Measurements from ENCODE around the gene RRBP1.

Gene RRBP1

DNA sequence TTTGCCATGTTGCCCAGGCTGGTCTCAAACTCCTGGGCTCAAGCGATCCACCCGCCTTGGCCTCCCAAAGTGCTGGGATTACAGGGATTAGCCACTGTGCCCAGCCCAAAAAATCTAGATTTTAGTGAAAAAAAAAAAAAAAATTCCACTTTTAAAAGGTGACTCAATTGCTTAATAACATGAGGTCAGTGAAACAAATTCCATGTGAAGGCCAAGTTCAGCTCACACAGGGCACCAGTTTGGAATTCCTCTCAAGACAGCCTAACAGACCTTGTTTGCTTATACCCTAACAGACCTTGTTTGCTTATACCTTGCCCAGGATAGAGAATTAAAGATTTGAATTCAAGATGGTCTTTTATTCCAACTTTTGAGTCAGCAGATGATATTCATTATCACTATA lies 5.1 kb downstream of the RRBP1 start:
- no peak for ATAC-seq (ENCODE audit: insufficient read depth, low read depth)

GRCh38 chr20:17676378-17676759 lies 5.7 kb downstream of the RRBP1 start:
- H3K9ac ChIP-seq (ENCODE audit: low read depth, low read length) = no peak overlapping the region

More for the DNA sequence above, 5.1 kb downstream of the RRBP1 start:
- DNase-seq = no peak
- Histone ChIP-seq H3K79me2 (ENCODE audit: insufficient read depth, low read length) (peaks cover 91% of the 10 kb centered on the region), H3K4me2 (ENCODE audit: insufficient read depth, low read length) (no peak overlapping the region), H2AFZ (ENCODE audit: low read depth, low read length) (no peak overlapping the region), H3K27me3 (ENCODE audit: insufficient read depth, low read length, poor library complexity) (no peaks in the 10 kb centered on the region), H4K20me1 (ENCODE audit: insufficient read depth, low read length) (peaks cover 66% of the 10 kb centered on the region), H3K36me3 (ENCODE audit: insufficient read depth, low read length) (peaks cover 11% of the 10 kb centered on the region), H3K4me3 (ENCODE audit: low read depth in 1 of 2, low read length in 2 of 2) (no peak overlapping the region), H3K4me1 (ENCODE audit: insufficient read depth, low read length) (peaks cover 27% of the 10 kb centered on the region), H3K9me3 (ENCODE audit: insufficient read depth, low read length, severe bottlenecking) (no peaks in the 10 kb centered on the region), H3K9ac (ENCODE audit: low read depth, low read length) (no peak overlapping the region), H3K27ac (ENCODE audit: low read length) (no peak overlapping the region)
- TF ChIP-seq CTCF (IDR thresholded peaks at IDR 0.05; ENCODE audit: borderline replicate concordance, extremely low read depth, low read length, poor library complexity, severe bottlenecking) (no peak), EZH2 (IDR thresholded peaks at IDR 0.05; ENCODE audit: borderline replicate concordance, low read depth, low read length, severe bottlenecking) (no peak)

DNA sequence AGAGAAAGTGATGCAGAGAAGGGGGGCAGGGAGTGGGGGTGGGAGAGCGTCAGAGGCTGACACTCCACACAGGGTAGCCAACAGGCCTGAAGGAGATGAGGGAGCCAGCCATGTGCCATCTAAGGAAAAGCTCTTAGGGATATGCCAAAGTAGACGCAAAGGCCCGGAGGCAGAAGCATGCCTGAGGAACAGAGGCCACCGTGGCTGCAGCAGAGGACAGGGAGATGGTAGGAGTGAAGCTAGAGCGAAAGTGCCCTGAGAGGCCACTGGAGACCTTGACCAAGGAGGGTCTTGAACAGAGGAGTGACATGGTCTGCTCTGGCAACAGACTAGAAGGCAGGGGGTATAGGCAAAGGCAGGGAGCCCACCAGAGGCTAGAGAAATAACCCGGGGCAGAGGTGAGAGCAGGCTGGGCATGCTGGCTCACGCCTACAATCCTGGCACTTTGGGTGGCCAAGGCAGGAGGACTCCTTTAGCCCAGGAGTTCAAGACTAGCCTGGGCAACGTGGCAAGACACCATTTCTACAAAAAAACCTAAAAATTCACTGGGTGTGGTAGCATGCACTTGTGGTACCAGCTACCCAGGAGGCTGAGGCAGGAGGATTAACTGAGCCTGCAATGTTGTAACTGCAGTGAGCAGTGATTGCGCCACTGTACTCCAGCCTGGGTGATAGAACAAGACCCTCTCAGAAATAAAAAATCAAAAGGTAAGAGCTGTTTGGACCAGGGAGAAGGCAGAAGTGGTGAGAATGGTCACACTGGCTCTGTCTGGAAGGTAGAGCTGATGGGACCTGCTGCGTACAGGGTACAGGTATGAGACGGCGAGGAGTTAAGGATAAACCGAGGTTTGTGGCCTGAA lies 6.3 kb downstream of the RRBP1 start:
- ATAC-seq (ENCODE audit: insufficient read depth, low read depth) = no peak
- H3K4me2 ChIP-seq (ENCODE audit: insufficient read depth, low read length) = no peak overlapping the region
- TF ChIP-seq EZH2 (IDR thresholded peaks at IDR 0.05; ENCODE audit: borderline replicate concordance, low read depth, low read length, severe bottlenecking) (no peak), CTCF (IDR thresholded peaks at IDR 0.05; ENCODE audit: borderline replicate concordance, extremely low read depth, low read length, poor library complexity, severe bottlenecking) (no peak)
- H3K79me2 ChIP-seq (ENCODE audit: insufficient read depth, low read length) = peaks cover 93% of the 10 kb centered on the region
- H2AFZ ChIP-seq (ENCODE audit: low read depth, low read length) = no peak overlapping the region
- no peaks in the 10 kb centered on the region for H3K27me3 ChIP-seq (ENCODE audit: insufficient read depth, low read length, poor library complexity)
- H3K9ac ChIP-seq (ENCODE audit: low read depth, low read length) = no peak overlapping the region
- no peak for DNase-seq
- H4K20me1 ChIP-seq (ENCODE audit: insufficient read depth, low read length) = peaks cover 73% of the 10 kb centered on the region
- peaks cover 11% of the 10 kb centered on the region for H3K36me3 ChIP-seq (ENCODE audit: insufficient read depth, low read length)
- no peaks in the 10 kb centered on the region for H3K9me3 ChIP-seq (ENCODE audit: insufficient read depth, low read length, severe bottlenecking)
- H3K27ac ChIP-seq (ENCODE audit: low read length) = no peak overlapping the region
- peaks cover 25% of the 10 kb centered on the region for H3K4me1 ChIP-seq (ENCODE audit: insufficient read depth, low read length)
- H3K4me3 ChIP-seq (ENCODE audit: low read depth in 1 of 2, low read length in 2 of 2) = no peak overlapping the region

More at GRCh38 chr20:17676378-17676759, 5.7 kb downstream of the RRBP1 start:
- ATAC-seq (ENCODE audit: insufficient read depth, low read depth) = no peak
- Histone ChIP-seq H3K79me2 (ENCODE audit: insufficient read depth, low read length) (peaks cover 94% of the 10 kb centered on the region), H3K9me3 (ENCODE audit: insufficient read depth, low read length, severe bottlenecking) (no peaks in the 10 kb centered on the region), H2AFZ (ENCODE audit: low read depth, low read length) (no peak overlapping the region), H3K27me3 (ENCODE audit: insufficient read depth, low read length, poor library complexity) (no peaks in the 10 kb centered on the region), H3K36me3 (ENCODE audit: insufficient read depth, low read length) (peaks cover 11% of the 10 kb centered on the region), H3K4me2 (ENCODE audit: insufficient read depth, low read length) (no peak overlapping the region), H3K27ac (ENCODE audit: low read length) (no peak overlapping the region), H3K4me3 (ENCODE audit: low read depth in 1 of 2, low read length in 2 of 2) (no peak overlapping the region), H4K20me1 (ENCODE audit: insufficient read depth, low read length) (peaks cover 72% of the 10 kb centered on the region), H3K4me1 (ENCODE audit: insufficient read depth, low read length) (peaks cover 27% of the 10 kb centered on the region)
- DNase-seq = no peak
- TF ChIP-seq EZH2 (IDR thresholded peaks at IDR 0.05; ENCODE audit: borderline replicate concordance, low read depth, low read length, severe bottlenecking) (no peak), CTCF (IDR thresholded peaks at IDR 0.05; ENCODE audit: borderline replicate concordance, extremely low read depth, low read length, poor library complexity, severe bottlenecking) (no peak)
